HG02642 (cell line): ENCODE measurements around the gene DNM3.

ENCODE experiments used
- ATAC-seq: cut with Tn5 transposase; IDR thresholded peaks from one replicate; pipeline ENCODE4 v1.9.1; 2021; ENCODE audit warnings: mild to moderate bottlenecking; ENCODE audit not compliant: unreplicated experiment, poor library complexity

Gene DNM3

DNA sequence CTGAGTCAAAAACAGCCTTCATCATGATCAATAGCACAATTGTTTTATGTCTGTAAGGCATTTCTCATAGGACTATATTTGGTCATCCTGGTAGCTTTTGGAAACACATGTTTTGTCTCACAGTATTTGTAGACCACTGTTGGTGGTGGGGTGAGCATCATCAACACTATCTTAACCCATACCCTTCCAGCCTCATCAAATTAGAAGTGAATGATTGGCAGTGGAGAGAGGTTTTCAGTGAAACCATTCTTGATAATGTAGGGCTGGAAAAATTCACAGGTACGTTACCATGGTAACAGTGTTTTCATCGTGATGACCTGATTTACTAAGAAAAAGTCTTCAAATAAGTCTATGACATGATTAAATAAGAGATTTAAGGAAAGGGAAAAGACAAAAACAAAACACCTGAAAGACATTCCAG, 533.9 kb downstream of the DNM3 start:
- ATAC-seq, result no peak

DNA sequence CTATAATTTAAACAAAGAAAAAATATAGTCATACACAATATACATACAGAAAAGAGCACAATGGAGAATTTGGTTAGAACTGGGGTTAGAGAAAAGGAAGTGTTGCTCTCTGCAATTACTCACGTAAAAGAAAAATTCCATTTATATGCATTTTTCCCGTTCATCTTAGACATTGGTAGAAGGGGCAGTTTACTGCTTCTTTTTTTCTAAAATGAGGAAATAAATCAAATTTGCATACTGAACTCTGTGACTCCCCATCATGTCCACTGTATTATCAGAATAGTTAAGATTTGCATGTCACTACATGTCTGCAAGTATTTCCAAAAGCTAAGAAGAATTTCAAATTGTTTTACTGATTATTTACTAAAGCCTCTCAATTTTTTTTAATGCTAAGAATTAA, 535.1 kb downstream of the DNM3 start:
- ATAC-seq, result no peak

DNA sequence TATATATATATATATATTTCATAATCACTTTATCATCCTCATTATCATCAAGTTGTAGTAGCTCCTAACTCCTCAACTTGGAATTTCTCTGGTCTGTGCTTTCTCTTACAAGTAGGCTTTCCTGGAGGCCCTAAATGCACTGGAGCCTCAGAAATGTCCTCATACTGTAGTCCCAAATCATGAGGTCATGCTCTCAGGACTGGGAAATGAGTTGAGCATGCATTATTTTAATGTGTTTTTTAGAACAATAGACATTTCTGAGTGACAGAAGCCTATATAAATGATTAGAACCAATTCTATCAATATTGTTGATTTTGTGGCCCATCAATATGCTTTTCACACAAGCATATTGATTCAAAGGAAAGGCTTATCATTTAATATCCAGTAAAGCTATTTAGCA, 536.3 kb downstream of the DNM3 start:
- no peak for ATAC-seq

DNA sequence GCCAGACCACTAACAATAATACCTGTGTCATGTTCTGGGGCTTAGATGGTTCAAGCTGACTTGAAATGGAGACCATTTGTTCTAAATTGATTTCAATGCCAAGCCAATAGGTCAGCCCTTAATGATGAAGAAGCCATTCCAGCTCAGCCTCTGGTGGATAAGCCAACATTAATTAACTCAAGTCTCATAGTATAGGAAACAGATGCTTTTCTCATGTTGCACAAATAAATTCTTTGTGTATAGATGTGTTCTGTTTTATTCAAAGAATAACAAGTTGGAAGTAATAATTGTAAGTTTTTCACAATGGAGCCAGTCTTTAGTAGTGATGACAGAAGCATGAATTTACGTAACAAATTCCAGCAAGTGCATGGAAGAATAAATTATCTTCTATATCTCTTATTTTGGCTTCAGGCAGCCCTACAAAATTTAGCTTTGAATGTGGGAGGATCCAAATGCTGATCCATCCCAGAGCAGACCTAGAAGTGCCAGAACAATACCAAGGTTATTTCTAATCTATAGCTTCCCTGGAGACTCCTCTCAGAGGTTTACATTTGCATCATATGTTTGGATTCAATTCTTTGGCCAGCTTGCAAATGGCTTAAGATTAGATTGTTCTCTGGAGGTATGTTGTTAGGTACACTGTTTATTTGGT, 536.9 kb downstream of the DNM3 start:
- ATAC-seq, result no peak

DNA sequence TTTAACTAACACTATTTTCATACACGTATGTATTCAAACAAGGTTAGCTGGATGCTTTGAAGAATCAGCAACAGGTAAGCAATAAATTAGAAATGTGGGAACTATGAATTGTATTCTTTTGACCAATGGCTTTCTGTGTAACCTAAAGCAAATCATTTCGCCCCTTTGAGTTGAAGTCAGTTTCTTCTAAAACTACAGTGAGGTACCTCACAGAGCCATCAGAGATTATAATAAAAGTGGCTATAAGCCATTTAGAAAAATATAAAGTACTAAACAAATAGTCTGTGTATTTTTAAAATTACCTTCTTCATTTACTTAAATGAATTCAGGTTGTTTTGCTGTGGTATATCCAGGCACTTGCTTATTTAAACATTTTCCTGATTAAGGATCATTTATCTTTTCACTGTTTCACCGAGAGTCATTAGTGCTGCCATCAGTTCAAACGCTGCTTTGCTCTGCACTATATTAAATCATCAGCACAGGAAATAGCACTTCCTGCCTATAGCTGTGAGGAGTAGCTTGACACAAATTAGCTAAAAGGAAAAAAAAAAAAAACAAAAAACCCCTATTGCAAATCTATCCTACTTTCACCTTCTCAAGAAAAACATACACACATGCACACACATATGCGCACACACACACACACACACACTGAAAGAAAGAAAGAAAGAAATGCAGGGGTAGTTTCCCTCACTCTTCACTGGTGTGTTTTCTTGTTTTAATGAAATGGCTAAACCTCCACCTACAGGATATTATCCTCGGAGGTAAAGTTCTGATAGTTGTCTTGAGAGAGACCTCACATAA, 539.3 kb downstream of the DNM3 start:
- peak; percentile 83 for ATAC-seq

DNA sequence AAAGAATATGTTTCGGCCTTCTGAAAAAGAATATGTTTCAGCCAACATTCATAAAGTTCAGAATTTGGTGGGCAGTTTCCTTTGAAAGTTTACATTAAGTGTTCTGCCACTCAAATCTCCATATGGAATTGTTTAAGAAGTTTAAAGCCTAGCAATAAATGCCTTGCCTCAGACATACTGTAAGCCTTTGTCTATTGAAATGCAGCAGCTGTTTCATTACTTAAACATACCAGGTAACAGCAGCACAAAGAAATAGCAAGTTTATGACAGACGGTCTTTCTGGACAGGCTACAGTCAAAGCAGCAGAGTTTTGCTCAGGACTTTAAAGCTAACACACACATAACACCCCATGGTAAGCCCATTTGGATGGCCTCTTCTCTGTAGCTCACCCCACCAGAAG, 540.6 kb downstream of the DNM3 start:
- no peak for ATAC-seq

DNA sequence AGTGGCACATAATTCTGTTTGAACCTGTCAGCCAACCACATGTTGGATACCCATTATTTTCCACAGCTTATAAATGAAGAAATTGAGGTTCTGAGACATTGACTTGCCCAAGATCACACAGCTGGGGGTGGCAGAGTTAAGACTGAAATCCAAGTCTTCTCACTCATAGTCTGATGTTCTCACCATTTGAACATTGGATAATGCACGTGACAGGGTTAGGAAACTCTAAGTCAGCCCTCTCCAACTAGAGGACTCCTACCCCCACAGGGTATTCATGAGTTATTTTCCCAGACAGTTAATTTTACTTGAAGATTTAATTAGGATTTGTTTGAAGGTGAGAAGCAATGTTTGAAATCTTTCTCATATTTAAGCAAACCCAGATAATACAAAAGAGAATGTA, 541.1 kb downstream of the DNM3 start:
- no peak for ATAC-seq

DNA sequence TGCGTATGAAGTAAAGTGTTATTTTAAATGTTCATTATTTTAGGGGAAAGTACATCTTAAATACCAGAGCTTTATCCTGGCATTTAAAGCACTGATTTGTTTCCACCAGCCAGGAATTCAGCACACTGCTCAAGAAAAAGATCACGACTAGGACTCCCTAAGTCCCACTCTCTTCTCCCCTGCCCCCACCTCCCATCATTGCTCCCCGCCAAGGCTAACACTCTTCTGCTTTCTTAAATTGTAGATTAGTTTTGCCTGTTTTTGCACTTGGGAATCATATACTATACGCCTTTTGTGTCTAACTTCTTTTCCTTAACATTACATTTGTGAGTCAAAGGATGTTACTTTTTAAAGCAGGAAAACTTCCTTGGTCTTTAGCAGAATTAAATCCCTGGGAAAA, 541.7 kb downstream of the DNM3 start:
- no peak for ATAC-seq

DNA sequence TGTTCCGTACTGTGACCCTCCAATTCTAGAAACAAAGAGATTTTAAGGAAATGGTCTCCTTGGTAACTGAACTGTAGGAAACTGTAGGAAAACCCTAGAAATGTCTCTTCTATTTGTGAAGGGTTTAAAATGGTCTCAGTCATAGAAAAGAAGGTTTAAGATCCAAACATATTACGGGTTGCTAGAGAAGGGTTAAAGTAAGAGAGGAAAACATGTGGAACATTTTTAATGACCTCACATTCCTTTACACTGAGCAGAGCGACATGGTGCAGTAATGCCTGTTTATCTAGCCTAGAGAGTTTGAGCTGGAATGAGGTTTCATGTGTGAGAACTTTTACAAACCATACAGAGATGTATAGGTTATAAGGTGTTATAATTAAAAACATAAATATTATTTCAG, 542.2 kb downstream of the DNM3 start:
- no peak for ATAC-seq

DNA sequence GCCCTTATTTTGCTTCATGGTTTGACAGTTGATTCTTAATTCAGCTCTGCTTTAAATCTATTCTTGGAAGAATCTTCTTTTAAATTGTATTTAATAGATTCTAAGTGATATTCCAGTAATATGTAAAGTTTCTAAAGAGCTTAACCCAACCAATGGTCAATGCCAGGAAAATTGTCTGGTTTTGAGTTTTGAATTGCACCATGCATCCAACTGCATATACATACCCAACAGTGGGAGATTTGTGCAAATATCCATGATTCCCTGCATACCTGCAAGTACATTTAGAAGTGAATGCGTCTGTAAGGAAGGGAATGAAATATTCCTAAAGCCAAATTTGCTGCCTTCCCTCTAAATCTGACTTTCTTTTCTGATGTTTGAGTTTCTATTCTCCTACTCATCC, 543.4 kb downstream of the DNM3 start:
- no peak for ATAC-seq

DNA sequence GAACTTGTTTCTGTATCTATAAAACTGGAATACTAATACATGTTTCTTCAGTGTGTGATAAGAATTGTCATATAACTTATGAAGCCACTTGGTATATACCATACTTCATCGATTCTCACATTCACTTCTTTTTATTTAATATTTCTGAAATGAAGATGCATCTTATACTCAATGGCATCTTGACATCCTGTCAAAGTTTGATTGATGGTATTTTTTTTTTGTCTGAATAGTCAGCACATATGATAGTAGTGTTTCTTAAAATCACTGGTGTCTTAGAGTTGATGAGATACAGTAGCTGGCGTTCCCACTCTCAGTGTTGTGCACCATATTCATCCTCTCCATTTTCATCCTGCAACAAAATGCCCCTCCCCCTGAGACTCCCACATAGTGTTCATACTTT, 544.7 kb downstream of the DNM3 start:
- no peak for ATAC-seq

DNA sequence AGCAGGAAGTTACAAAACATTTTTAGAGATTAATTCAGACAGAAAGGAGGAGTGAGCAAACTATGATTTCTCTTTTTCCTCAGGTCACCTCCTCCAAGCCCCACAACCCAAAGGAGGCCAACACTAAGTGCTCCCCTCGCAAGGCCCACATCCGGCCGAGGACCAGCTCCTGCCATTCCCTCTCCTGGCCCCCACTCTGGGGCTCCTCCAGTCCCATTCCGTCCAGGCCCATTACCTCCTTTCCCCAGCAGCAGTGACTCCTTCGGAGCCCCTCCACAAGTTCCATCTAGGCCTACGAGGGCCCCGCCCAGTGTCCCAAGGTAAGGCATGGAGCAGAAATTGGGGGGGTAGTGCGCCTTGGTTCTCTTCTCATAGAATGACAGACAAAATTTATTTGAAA, 547.2 kb downstream of the DNM3 start:
- ATAC-seq, result no peak

DNA sequence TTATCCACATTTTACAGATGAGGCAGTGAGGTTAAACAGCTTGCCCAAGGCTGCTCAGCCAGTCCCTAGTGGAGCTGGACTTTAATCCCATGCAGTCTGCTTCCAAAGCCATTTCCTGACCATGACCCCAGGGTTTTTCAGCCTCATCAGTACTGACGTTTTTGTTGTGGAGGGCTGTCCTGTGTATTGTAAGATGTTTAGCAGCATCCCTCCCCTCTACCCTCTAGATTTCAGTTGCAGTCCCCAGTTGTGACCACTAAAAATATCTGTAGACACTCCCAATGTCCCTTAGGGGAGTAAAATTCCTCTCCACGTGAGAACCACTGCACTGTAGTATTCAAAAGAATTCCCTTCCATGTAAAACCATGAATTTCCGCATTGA, 549.0 kb downstream of the DNM3 start:
- ATAC-seq, result peak; percentile 10

DNA sequence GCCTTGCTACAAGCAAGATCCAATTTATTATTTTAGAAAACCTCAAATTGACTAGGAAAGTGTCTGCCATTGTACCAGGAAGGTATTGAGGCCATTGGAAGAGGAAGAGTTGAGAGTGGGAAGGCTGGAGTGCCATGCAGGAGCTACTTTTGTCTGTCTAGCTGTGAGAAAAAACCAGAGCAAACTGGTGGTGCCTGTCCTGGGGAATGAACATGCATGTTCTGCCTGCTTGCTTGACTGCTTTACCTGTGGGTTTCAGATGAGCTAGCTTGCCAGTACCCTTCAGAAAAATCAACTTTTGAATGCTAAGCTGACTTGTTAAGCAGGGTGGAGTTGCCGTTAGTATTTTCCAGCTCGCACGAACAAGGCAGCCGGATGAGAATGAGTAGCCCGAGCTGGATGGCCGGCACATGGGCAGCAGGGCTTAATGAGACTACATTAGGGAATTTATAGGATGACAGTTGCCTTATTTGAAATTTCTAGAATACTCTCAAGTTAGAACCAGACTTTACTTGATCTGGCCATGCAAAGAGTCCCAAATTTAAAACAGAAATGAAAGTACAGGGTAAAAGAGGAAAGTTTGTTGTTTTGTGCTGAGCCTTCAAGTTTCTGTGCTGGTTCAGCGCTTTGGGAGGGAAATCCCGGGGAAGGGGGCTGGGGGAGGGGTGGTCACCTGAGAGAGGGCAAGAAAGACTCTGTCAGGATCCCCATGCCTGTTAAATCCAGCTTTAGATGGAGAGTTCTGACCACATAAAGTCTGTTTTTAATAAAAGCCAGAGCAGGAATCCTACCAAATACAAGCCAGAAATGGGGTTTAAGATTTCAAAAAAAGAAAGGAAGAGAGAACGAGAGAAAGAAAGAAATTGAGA, 549.6 kb downstream of the DNM3 start:
- peak; percentile 59 for ATAC-seq

DNA sequence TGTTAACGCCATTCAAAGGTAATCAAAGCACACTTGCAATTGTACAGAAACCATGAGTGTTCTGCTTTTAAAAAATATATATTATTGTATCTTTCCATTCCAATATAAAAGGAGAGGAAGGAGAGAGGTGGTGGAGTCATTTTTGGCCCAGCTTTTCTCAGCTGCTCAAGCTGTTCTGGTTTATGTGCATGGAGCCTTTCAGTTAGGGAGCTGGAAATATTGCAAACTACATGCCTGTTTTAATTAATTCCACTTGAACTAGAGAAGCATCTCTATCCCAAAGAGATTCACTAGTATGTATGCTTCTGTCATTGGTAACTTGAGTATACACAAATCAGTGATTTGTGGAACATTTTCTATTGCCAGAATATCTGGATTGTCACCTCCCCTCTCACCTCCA, 550.7 kb downstream of the DNM3 start:
- ATAC-seq, result no peak

DNA sequence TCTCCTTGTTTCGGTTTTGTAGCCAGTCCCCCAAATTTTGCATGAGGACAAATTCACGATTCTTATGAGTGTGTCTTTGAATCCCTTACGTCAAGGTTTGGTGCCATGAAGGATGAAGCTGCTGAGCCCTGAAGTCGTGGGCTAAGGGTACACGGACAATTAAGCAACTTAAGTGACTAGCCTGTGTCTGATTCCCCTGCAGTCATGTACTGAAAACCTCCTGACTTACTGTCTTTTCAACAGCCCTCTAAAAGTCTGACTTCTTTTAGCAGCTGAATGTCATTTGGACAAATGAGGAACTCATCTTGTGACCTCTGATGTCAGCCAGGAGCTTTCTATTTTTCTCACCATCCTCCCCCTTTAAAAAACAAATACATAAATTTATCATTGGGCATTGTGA, 552.1 kb downstream of the DNM3 start:
- ATAC-seq, result no peak

DNA sequence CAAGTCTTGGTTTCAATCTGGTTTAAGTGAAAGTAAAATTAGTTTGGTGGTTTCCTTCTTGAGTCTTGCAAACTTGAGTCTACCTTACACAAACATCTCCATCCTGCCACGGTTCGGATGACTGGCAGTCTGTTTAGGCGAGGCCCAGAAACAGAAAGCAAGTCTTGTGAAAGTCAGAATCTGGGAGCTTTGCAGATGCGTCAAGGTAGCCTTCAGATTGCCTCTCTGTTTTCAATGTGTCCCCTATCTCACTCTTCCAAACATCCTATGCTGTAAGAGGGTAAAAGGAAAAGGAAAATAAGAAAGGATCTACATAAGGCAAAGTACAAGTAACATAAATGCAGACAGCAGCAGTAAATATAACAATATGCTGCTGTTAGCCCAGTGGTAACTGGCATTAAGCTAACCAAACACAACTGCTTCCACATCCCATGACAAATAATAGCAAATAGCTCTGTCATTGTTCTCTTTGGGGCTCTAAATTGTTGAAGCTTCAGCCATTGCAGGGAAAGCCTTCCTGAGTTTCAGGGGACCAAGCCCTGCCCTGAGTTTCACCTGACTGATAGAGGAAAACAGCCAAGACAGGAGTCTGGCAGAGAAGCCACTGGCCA, 552.9 kb downstream of the DNM3 start:
- ATAC-seq, result peak; percentile 81

DNA sequence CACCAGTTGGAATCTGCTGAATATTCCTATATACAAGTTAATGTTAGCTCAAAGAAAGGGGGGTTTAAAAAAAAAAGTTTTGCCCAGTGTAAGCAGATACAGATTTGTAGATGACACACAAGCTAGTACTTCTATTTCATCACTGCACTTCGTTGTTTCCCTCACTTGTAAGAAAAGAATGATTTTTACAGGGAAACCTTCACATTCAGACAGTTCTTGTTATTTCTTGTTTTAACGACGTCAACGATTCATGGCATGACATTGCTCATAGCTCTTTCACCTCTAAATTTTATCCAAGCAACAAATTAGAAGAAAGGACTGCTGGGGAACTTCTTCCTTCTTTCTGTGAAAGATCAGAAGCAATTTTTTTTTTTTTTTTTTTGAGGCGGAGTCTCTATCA, 553.5 kb downstream of the DNM3 start:
- no peak for ATAC-seq

DNA sequence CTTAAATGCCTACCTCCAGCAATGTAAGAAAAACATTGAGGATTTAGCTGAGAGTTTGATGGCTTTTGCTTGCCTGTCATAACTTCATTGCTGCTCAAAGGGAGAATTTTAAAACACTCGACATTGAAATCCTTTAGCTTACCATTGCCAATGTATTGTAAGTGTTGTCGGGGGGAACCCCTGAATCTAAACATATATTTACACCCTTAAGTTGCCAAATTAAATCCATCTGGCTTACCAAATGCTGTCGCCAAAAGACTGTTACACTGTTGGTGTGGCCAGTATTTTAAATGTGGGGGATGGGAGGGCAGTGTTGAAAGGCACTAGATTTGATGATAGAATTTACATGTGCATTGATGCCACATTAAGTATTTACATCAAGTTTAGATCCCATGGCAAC, 554.3 kb downstream of the DNM3 start:
- no peak for ATAC-seq

DNA sequence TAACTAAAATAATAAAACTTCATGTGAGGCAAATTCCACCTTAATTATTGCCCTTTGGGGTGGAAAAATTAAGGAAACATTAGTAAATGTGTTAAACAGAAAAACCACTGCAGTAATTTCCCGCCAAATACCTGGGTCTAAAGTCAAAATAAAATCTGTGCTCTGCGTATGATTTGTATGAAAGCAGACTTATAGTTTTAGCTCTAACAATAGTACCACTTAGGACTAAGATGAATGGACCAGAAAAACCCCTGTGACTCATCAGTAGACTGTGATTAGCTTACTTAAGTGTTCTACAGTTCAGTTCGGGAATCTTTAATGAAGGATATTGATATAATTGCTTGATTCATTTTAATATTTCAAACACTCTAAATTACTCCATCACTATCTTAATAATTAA, 555.9 kb downstream of the DNM3 start:
- no peak for ATAC-seq

DNA sequence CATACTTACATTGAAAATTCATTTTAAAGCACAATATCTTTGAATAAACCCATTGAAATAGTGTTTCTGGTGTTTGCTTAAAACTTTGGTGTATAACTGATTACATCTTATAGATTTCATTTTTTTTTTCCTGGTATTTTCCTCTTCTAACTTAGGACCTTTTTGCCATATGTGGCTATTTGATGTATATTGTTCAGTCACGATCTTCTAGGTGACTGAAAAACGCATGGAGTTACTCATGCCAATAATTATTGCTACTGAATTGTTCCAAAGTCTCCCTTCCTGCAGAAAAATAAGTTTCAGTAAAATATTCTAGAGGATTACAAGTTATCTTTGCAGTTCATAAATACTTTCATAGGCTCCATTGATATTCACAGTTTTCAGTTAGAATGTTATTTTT, 556.3 kb downstream of the DNM3 start:
- no peak for ATAC-seq
